Heart left ventricle (tissue), 13 donors: ENCODE results near the gene LRRC55.

Experiments used
- POLR2A ChIP-seq, 2 donors: fragments of 450-650 bp; IDR thresholded peaks; one replicate each; pipeline ENCODE4 v1.6.1; 2017; ENCODE audit warnings: antibody characterized with exemption in 2 of 2, mild to moderate bottlenecking in 2 of 2, moderate library complexity in 2 of 2
- TF ChIP-seq, protein P1 (sequence below), 12 donors: fragments of 200-600 bp; sonication (generic) in 4 of 12; IDR thresholded peaks; one replicate each; pipeline versions ENCODE4 v1.5.0 to v1.8.0; 2018 to 2022; ENCODE audit warnings: antibody characterized with exemption in 12 of 12, mild to moderate bottlenecking in 5 of 12
- donor health status: ischemic (EF 13 %, LVEDD 7.1; RV severe dilation, severe dysfunction).
- donor health status: DM: no; HTN: yes; CAD: no.
- donor health status: DM: no; HTN: no; CAD: no.
- donor health status: ischemic (EF 25% LVEDD 6.9; RV normal size, moderate dysfunction).
- donor health status: ischemic (EF 25% LVEDD 5.7; RV mildly dilated, moderate dysfunction).
- donor health status: ischemic (EF 35%, LVEDD 5.7; RV mildly dilated, moderate dysfunction).
- donor health status: nonischemic (EF 11% LVEDD 7.7; RV severe dilation, severe dysfunction).
- donor health status: DM: yes; HTN: yes; CAD: no.
- donor health status: PGD.
- donor health status: ischemic (EF 29% LVEDD 5.4; RV normal size, mild dysfunction).
- donor health status: nonischemic (EF 23%, LVEDD 6.1; RV moderate dilation, normal function).

- TF ChIP-seq POLR2A (IDR thresholded peaks at IDR 0.05) = no peak
- TF ChIP-seq, protein P1, sequence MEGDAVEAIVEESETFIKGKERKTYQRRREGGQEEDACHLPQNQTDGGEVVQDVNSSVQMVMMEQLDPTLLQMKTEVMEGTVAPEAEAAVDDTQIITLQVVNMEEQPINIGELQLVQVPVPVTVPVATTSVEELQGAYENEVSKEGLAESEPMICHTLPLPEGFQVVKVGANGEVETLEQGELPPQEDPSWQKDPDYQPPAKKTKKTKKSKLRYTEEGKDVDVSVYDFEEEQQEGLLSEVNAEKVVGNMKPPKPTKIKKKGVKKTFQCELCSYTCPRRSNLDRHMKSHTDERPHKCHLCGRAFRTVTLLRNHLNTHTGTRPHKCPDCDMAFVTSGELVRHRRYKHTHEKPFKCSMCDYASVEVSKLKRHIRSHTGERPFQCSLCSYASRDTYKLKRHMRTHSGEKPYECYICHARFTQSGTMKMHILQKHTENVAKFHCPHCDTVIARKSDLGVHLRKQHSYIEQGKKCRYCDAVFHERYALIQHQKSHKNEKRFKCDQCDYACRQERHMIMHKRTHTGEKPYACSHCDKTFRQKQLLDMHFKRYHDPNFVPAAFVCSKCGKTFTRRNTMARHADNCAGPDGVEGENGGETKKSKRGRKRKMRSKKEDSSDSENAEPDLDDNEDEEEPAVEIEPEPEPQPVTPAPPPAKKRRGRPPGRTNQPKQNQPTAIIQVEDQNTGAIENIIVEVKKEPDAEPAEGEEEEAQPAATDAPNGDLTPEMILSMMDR (IDR thresholded peaks at IDR 0.05) = no peak
These were observed 48.3 kb upstream of the LRRC55 start for GRCh38 chr11:57133366-57134038.
